GM12878 (cell line): ENCODE results near the gene TREML1. TPM values are rescaled to one million over a fixed set of nuclear protein-coding genes. Genes with fewer than 3 reads are reported as not detected.
A peak's percentile ranks its signal among the peaks of the same experiment; 100 is the strongest.

Experiments
- ATAC-seq: fragments of 200-7000 bp; cut with Tn5 transposase; 3 replicates; pipeline ENCODE4 v1.9.1; 2020; ENCODE audit warnings: mild to moderate bottlenecking, moderate library complexity
- BruUV-seq: library from RNA; stranded (reverse); fragments of 400-500 nt; replicated peaks from 2 replicates; lab custom pipeline; 2021; lab: Mats Ljungman, UMichigan
- CTCF ChIA-PET: fragments of 300-600 bp; sonication (Branson Sonifier 250); formaldehyde crosslinking; extraction: SDS; loops from one replicate; lab custom pipeline; 2021; ENCODE audit warnings: inconsistent platforms; lab: Yijun Ruan, JAX
- POLR2A ChIA-PET: fragments of 350-600 bp; formaldehyde crosslinking; extraction: SDS; loops from one replicate; lab custom pipeline; 2021; ENCODE audit warnings: inconsistent platforms; lab: Charles Lee
- RAD21 ChIA-PET: fragments of 300-600 bp; sonication (Branson Sonifier 250); formaldehyde crosslinking; loops from one replicate; lab custom pipeline; 2023; ENCODE audit warnings: antibody characterized with exemption; ENCODE audit not compliant: unreplicated experiment; lab: Charles Lee
- SMC1A ChIA-PET: fragments of 300-600 bp; sonication (Branson Sonifier 250); formaldehyde crosslinking; loops from one replicate; lab custom pipeline; 2023; ENCODE audit not compliant: unreplicated experiment, uncharacterized antibody; lab: Charles Lee
- DNase-seq: peaks from one replicate; pipeline ENCODE4 v3.0.0-alpha.2; 2011; ENCODE audit warnings: low read depth, low spot score
- FAIRE-seq: peaks from 3 replicates; lab custom pipeline; 2011; peaks lifted over from hg19 to GRCh38; lab: Jason Lieb, UNC
- H2AFZ ChIP-seq: 2 replicates; pipeline ENCODE4 v1.6.0; 2011; ENCODE audit warnings: low read depth, low read length, control low read depth; ENCODE audit not compliant: control insufficient read depth
- H3K27ac ChIP-seq: 2 replicates; pipeline ENCODE4 v1.5.1; 2011; ENCODE audit warnings: control low read depth; ENCODE audit not compliant: control insufficient read depth, insufficient read depth
- H3K27me3 ChIP-seq, 2 experiments: replicated peaks in 1 of 2; 2 replicates each; pipeline versions ENCODE4 v1.6.0 to v1.6.1; 2011; ENCODE audit warnings: low read length in 1 of 2; ENCODE audit not compliant: control insufficient read depth in 2 of 2, insufficient read depth in 2 of 2
- H3K36me3 ChIP-seq, 2 experiments: 2 replicates each; pipeline ENCODE4 v1.5.1; 2011; ENCODE audit warnings: low read length in 1 of 2; ENCODE audit not compliant: control insufficient read depth in 2 of 2, insufficient read depth in 2 of 2
- H3K4me1 ChIP-seq: 2 replicates; pipeline ENCODE4 v1.6.1; 2011; ENCODE audit warnings: mild to moderate bottlenecking, low read length, moderate library complexity, mixed read lengths; ENCODE audit not compliant: control insufficient read depth, insufficient read depth
- H3K4me2 ChIP-seq: 2 replicates; pipeline ENCODE4 v1.6.0; 2011; ENCODE audit warnings: control low read depth; ENCODE audit not compliant: control insufficient read depth, insufficient read depth
- H3K4me3 ChIP-seq: fragments of 200-600 bp; sonication (generic); 2 replicates; pipeline ENCODE4 v1.5.1; 2016
- H3K79me2 ChIP-seq: 2 replicates; pipeline ENCODE4 v1.6.0; 2011; ENCODE audit warnings: low read length; ENCODE audit not compliant: control insufficient read depth, insufficient read depth
- H3K9ac ChIP-seq: 2 replicates; pipeline ENCODE4 v1.8.0; 2011; ENCODE audit warnings: low read length, control low read depth, mixed read lengths; ENCODE audit not compliant: control insufficient read depth, insufficient read depth
- H3K9me3 ChIP-seq: replicated peaks from 3 replicates; pipeline ENCODE4 v1.5.1; 2011; ENCODE audit warnings: mild to moderate bottlenecking, low read length; ENCODE audit not compliant: control insufficient read depth, insufficient read depth
- H4K20me1 ChIP-seq: 2 replicates; pipeline ENCODE4 v1.6.0; 2011; ENCODE audit not compliant: control insufficient read depth, insufficient read depth
- KAT2A ChIP-seq: conservative IDR thresholded peaks from 2 replicates; pipeline ENCODE4 v1.6.1; 2011; ENCODE audit warnings: low read depth, low read length; ENCODE audit not compliant: control insufficient read depth
- RAD21 ChIP-seq: IDR thresholded peaks from 2 replicates; pipeline ENCODE4 v1.6.1; 2011; ENCODE audit warnings: mild to moderate bottlenecking, low read depth, low read length, moderate library complexity; ENCODE audit not compliant: insufficient read depth
- RFX5 ChIP-seq: IDR thresholded peaks from 2 replicates; pipeline ENCODE4 v1.6.1; 2011; ENCODE audit warnings: low read depth, low read length, improper control_type of control experiment
- SMC3 ChIP-seq: IDR thresholded peaks from 2 replicates; pipeline ENCODE4 v1.6.1; 2011; ENCODE audit warnings: low read length, improper control_type of control experiment, borderline replicate concordance
- WGBS: methylation state at CpG from one replicate; pipeline ENCODE4 v1.1.6; 2016; ENCODE audit warnings: low lambda C conversion rate; ENCODE audit not compliant: insufficient replicate concordance, insufficient coverage; ENCODE audit errors: missing lambda C conversion rate; 5-methylcytosine and 5-hydroxymethylcytosine counted together
- in situ Hi-C: fragments of 300-500 bp; cut with MboI; formaldehyde crosslinking; loops from 9 replicates; pipeline ENCODE4 v1.14.3; 2018; ENCODE audit warnings: mixed read lengths
- intact Hi-C: fragments of 100-400 bp; cut with micrococcal nuclease; formaldehyde crosslinking; loops from one replicate; pipeline ENCODE4 v1.14.2; 2022; ENCODE audit not compliant: unreplicated experiment
- polyA plus RNA-seq, 11 experiments: library from polyadenylated mRNA; depleted of rRNA in 4 of 11; unstranded in 6 of 11; stranded (reverse) in 5 of 11; fragments of >200 nt; fragmentation: Nextera tagmentation in 4 of 11; fragmentation: Illumina TruSeq in 1 of 11; extraction: Ambion mirVana in 4 of 11; extraction: Trizol in 1 of 11; gene quantifications; 1 replicate in 1 of 11; 2 replicates in 10 of 11; pipeline versions ENCODE4 v1.2.1 to v1.2.3, GENCODE V29; 2011 to 2016; ENCODE audit warnings: inconsistent platforms in 2 of 11, missing spikeins in 2 of 11, low read depth in 1 of 11
- total RNA-seq, 4 experiments: library from RNA; depleted of rRNA in 3 of 4; stranded (reverse); fragments of >200 nt in 3 of 4; fragmentation: Illumina TruSeq in 1 of 4; extraction: Trizol in 1 of 4; gene quantifications; 2 replicates each; pipeline versions ENCODE4 v1.2.1 to v1.2.3, GENCODE V29; 2013 to 2021
- TF ChIP-seq, protein P1 (sequence below), 3 experiments: IDR thresholded peaks in 2 of 3; conservative IDR thresholded peaks in 1 of 3; 2 replicates each; pipeline ENCODE4 v1.5.1; 2011; ENCODE audit warnings: low read depth in 3 of 3, low read length in 3 of 3, mild to moderate bottlenecking in 3 of 3, control low read depth in 2 of 3, moderate library complexity in 2 of 3, inconsistent platforms in 1 of 3, mixed read lengths in 1 of 3; ENCODE audit not compliant: control insufficient read depth in 2 of 3, insufficient read depth in 1 of 3; ENCODE audit errors: extremely low read depth in 1 of 3

The TREML1 gene
- total and polyA plus RNA-seq, 10 of the 15 experiments (the other 5 are each of a cell fraction or from before 2014, with no cell fraction given) = 0.21 TPM; not detected in 9

DNA sequence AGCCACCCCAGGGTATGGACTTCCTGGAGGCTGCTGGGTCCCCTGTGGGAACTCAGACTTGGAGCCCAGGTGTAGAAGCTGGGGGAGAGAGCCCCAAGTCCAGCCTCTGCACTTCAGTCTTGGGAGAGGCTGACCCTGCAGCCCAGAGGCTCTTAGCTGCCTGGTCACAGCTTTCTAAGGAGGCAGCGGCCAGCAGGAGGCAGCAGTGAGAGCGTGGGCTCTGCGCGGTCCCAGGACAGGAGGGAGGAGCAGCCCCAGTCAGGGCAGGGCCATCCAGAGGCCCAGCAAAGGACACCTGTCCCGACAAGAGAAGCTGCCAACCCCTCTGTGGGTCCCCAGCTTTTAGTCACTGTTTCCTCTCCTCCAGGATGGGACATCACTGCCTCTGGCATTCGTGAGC, 37.4 kb upstream of the TREML1 start:
- no peak overlapping the region for H3K9ac ChIP-seq
- FAIRE-seq = no peak
- H3K36me3 ChIP-seq = peaks cover 0 to 4% of the 10 kb centered on the region in 2 experiments; a peak in 2 of 4 replicates

More for the DNA sequence above, 37.4 kb upstream of the TREML1 start:
- BruUV-seq = no TSS peak
- Histone ChIP-seq H3K27ac (no peak overlapping the region), H3K9me3 (peaks cover 17% of the 10 kb centered on the region), H4K20me1 (no peaks in the 10 kb centered on the region), H3K4me3 (no peak overlapping the region), H2AFZ (no peak overlapping the region), H3K4me1 (no peaks in the 10 kb centered on the region), H3K27me3 (no peaks in the 10 kb centered on the region; a peak in 1 of 4 replicates), H3K4me2 (no peak overlapping the region), H3K79me2 (no peaks in the 10 kb centered on the region)
- SMC1A ChIA-PET = interaction anchor here (0.7 to 1.2 kb wide), 5 partner anchors 9 to 128 kb away, joined by 3 to 4 read pairs (median 3); partner anchors contain the start of gene TREML2
- POLR2A ChIA-PET = interaction anchor here (0.6 kb wide), 1 partner anchor 1614 kb away, joined by 3 read pairs; no protein-coding TSS in a partner anchor
- no peak for DNase-seq
- in situ Hi-C loops = no loop called here
- intact Hi-C loops = loop anchor here (5.0 kb wide), 1 partner anchor 126 kb away; no protein-coding TSS in a partner anchor
- CTCF ChIA-PET = interaction anchor here (0.9 to 1.6 kb wide), 10 partner anchors 9 to 271 kb away, joined by 3 to 7 read pairs (median 4); no protein-coding TSS in a partner anchor
- TF ChIP-seq KAT2A = no peak
- peak; percentile 41; the same call in 1 of the 2 replicates for TF ChIP-seq SMC3
- TF ChIP-seq, protein P1, sequence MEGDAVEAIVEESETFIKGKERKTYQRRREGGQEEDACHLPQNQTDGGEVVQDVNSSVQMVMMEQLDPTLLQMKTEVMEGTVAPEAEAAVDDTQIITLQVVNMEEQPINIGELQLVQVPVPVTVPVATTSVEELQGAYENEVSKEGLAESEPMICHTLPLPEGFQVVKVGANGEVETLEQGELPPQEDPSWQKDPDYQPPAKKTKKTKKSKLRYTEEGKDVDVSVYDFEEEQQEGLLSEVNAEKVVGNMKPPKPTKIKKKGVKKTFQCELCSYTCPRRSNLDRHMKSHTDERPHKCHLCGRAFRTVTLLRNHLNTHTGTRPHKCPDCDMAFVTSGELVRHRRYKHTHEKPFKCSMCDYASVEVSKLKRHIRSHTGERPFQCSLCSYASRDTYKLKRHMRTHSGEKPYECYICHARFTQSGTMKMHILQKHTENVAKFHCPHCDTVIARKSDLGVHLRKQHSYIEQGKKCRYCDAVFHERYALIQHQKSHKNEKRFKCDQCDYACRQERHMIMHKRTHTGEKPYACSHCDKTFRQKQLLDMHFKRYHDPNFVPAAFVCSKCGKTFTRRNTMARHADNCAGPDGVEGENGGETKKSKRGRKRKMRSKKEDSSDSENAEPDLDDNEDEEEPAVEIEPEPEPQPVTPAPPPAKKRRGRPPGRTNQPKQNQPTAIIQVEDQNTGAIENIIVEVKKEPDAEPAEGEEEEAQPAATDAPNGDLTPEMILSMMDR (IDR thresholded peaks at IDR 0.05 in 2 of 3, conservative IDR thresholded peaks at IDR 0.05 in 1 of 3; ENCODE audit: control insufficient read depth in 2 of 3, extremely low read depth in 1 of 3, insufficient read depth in 1 of 3, low read depth in 3 of 3, low read length in 3 of 3) = peak; percentile 40 to 67 (median 61); a peak in 5 of 6 replicates
- TF ChIP-seq RFX5 = no peak
- TF ChIP-seq RAD21 = peak; percentile 48
- RAD21 ChIA-PET = interaction anchor here (1.1 to 1.3 kb wide), 3 partner anchors 87 to 129 kb away, joined by 3 to 4 read pairs (median 3); no protein-coding TSS in a partner anchor
- WGBS = 26% methylated on average over 6 of the region's 6 CpGs
- ATAC-seq = peak; percentile 83
